OCI-LY1 (cell line): Measurements from ENCODE around the gene INSR.

Experiments
- H2AFZ ChIP-seq: fragments of 200-600 bp; sonication (generic), shearing (Covaris generic); 2 replicates; pipeline ENCODE4 v1.6.0; 2014; ENCODE audit warnings: antibody characterized with exemption, mild to moderate bottlenecking, low read length
- H3F3A ChIP-seq: fragments of 200-600 bp; sonication (generic), shearing (Covaris generic); 2 replicates; pipeline ENCODE4 v1.6.0; 2014; ENCODE audit warnings: mild to moderate bottlenecking, antibody characterized with exemption, low read length, moderate library complexity; ENCODE audit not compliant: insufficient read depth
- H3K27ac ChIP-seq: fragments of 200-600 bp; sonication (generic); 2 replicates; pipeline ENCODE4 v1.5.1; 2014; ENCODE audit warnings: low read length, mixed run types, mild to moderate bottlenecking, low read depth; ENCODE audit not compliant: poor library complexity, severe bottlenecking
- H3K27me3 ChIP-seq: fragments of 200-600 bp; sonication (generic); 2 replicates; pipeline ENCODE4 v1.6.0; 2014; ENCODE audit warnings: antibody characterized with exemption, mild to moderate bottlenecking, low read length, moderate library complexity; ENCODE audit not compliant: insufficient read depth
- H3K36me3 ChIP-seq: fragments of 200-600 bp; sonication (generic); 2 replicates; pipeline ENCODE4 v1.6.1; 2014; ENCODE audit warnings: mild to moderate bottlenecking, antibody characterized with exemption, low read length, moderate library complexity, mixed read lengths; ENCODE audit not compliant: insufficient read depth
- H3K4me1 ChIP-seq: fragments of 200-600 bp; sonication (generic); 2 replicates; pipeline ENCODE4 v1.5.1; 2014; ENCODE audit warnings: mild to moderate bottlenecking, low read length, moderate library complexity; ENCODE audit not compliant: insufficient read depth, severe bottlenecking
- H3K4me2 ChIP-seq: fragments of 200-600 bp; sonication (generic), shearing (Covaris generic); 2 replicates; pipeline ENCODE4 v1.6.1; 2014; ENCODE audit warnings: low read length
- H3K4me3 ChIP-seq: fragments of 200-600 bp; sonication (generic); 2 replicates; pipeline ENCODE4 v1.5.1; 2014; ENCODE audit warnings: low read length, low read depth, mild to moderate bottlenecking, mixed read lengths; ENCODE audit not compliant: poor library complexity, severe bottlenecking
- H3K79me2 ChIP-seq: fragments of 200-600 bp; shearing (Covaris generic); 2 replicates; pipeline ENCODE4 v1.6.1; 2016; ENCODE audit warnings: mixed run types, low read length, mixed read lengths; ENCODE audit not compliant: insufficient read depth
- H3K9ac ChIP-seq: fragments of 200-600 bp; sonication (generic), shearing (Covaris generic); 2 replicates; pipeline ENCODE4 v1.6.1; 2014; ENCODE audit warnings: mild to moderate bottlenecking, low read length, mixed read lengths
- H3K9me2 ChIP-seq: fragments of 200-600 bp; sonication (generic), shearing (Covaris generic); 2 replicates; pipeline ENCODE4 v1.6.1; 2014; ENCODE audit warnings: low read depth, mild to moderate bottlenecking, low read length, mixed read lengths
- H3K9me3 ChIP-seq: fragments of 200-600 bp; shearing (Covaris generic); 2 replicates; pipeline ENCODE4 v1.6.1; 2014; ENCODE audit warnings: low read length, mixed read lengths
- H4K20me1 ChIP-seq: fragments of 200-600 bp; sonication (generic), shearing (Covaris generic); 2 replicates; pipeline ENCODE4 v1.6.0; 2016; ENCODE audit warnings: mild to moderate bottlenecking, low read length; ENCODE audit not compliant: insufficient read depth
- CTCF ChIP-seq: fragments of 200-600 bp; sonication (generic), shearing (Covaris generic); IDR thresholded peaks from 2 replicates; pipeline ENCODE4 v1.5.1; 2017; ENCODE audit warnings: mild to moderate bottlenecking, antibody characterized with exemption, low read length, moderate library complexity, mixed read lengths
- EZH2 ChIP-seq: fragments of 200-600 bp; sonication (generic), shearing (Covaris generic); IDR thresholded peaks from 2 replicates; pipeline ENCODE4 v1.8.0; 2017; ENCODE audit warnings: borderline replicate concordance, mixed run types, mild to moderate bottlenecking, antibody characterized with exemption, low read length, moderate library complexity, mixed read lengths

The INSR gene

DNA sequence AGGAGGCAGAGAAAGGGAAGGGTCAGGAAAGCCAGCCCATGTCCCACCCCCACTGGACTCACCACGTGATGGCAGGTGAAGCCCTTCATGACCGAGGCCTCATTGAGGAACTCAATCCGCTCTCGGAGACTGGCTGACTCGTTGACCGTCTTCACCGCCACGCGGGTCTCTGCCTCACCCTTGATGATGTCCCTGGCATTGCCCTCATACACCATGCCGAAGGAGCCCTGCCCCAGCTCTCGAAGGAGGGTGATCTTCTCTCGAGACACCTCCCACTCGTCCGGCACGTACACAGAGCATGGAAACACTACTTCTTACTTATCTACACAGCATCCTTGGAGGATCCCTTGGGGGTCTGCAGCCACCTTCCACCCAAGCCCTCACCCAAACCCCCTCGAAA, 169.0 kb downstream of the INSR start:
- Histone ChIP-seq H3K9me2 (no peaks in the 10 kb centered on the region), H3K9ac (no peak overlapping the region), H3K4me3 (no peak overlapping the region), H3K4me2 (no peak overlapping the region), H3K36me3 (no peaks in the 10 kb centered on the region; the same call in 1 of the 2 replicates), H3K27ac (no peak overlapping the region), H3K79me2 (no peaks in the 10 kb centered on the region), H3F3A (no peaks in the 10 kb centered on the region), H4K20me1 (no peaks in the 10 kb centered on the region), H2AFZ (no peak overlapping the region), H3K27me3 (peaks cover 3% of the 10 kb centered on the region; the same call in 1 of the 2 replicates), H3K9me3 (no peaks in the 10 kb centered on the region), H3K4me1 (no peaks in the 10 kb centered on the region)
- TF ChIP-seq CTCF = no peak
- TF ChIP-seq EZH2 = no peak

DNA sequence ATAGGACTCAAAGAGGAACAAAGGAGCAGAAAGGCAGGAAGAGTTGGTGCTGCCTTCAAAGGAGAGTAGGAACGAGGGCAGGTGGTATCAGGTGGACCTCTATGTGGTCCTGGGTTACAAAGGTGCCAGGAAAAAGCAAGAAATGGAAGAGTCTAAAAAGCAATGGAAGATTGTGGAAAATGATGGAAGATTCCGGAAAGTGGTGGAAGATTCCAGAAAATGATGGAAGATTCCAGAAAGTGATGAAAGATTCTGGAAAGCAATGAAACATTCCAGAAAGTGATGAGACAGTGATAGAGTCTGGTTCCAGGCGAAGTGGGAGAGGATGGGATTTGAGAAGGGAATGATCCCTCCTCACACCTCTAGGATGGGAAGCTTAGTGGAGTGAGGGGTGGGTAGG, 169.4 kb downstream of the INSR start:
- H3K9me3 ChIP-seq = no peaks in the 10 kb centered on the region
- H3K4me1 ChIP-seq = no peaks in the 10 kb centered on the region
- no peaks in the 10 kb centered on the region; the same call in 1 of the 2 replicates for H3K36me3 ChIP-seq
- no peaks in the 10 kb centered on the region for H4K20me1 ChIP-seq
- H3K27me3 ChIP-seq = no peaks in the 10 kb centered on the region; the same call in 1 of the 2 replicates
- H3K79me2 ChIP-seq = no peaks in the 10 kb centered on the region
- no peak overlapping the region for H3K4me2 ChIP-seq
- no peaks in the 10 kb centered on the region for H3F3A ChIP-seq
- no peaks in the 10 kb centered on the region for H3K9me2 ChIP-seq
- no peak overlapping the region for H2AFZ ChIP-seq
- TF ChIP-seq EZH2 (no peak), CTCF (no peak)
- no peak overlapping the region for H3K27ac ChIP-seq
- no peak overlapping the region for H3K9ac ChIP-seq
- H3K4me3 ChIP-seq = no peak overlapping the region

GRCh38 chr19:7122701-7123100, 171.5 kb downstream of the INSR start:
- H3K4me3 ChIP-seq = no peak overlapping the region
- TF ChIP-seq CTCF = no peak
- no peak for TF ChIP-seq EZH2
- H3K9me2 ChIP-seq = no peaks in the 10 kb centered on the region
- no peak overlapping the region for H3K9ac ChIP-seq
- H3K4me1 ChIP-seq = no peaks in the 10 kb centered on the region
- H3K79me2 ChIP-seq = no peaks in the 10 kb centered on the region
- no peak overlapping the region for H3K27ac ChIP-seq
- no peaks in the 10 kb centered on the region for H3F3A ChIP-seq
- H3K4me2 ChIP-seq = no peak overlapping the region
- H4K20me1 ChIP-seq = no peaks in the 10 kb centered on the region
- H3K9me3 ChIP-seq = no peaks in the 10 kb centered on the region
- no peaks in the 10 kb centered on the region; the same call in 1 of the 2 replicates for H3K36me3 ChIP-seq
- no peak overlapping the region for H2AFZ ChIP-seq
- peaks cover 7% of the 10 kb centered on the region; the same call in 1 of the 2 replicates for H3K27me3 ChIP-seq
